ENCODE results near the gene KCTD19. TPM values are rescaled to one million over a fixed set of nuclear protein-coding genes. Genes with fewer than 3 reads are reported as not detected.

KCTD19 gene
- total and polyA plus RNA-seq, 2 donors (not counting 1 experiment from before 2014, with no cell fraction given): 0.52 TPM; not detected in 1

GRCh38 chr16:67302970-67303369, 23.6 kb downstream of the KCTD19 start:
- POLR2A ChIA-PET: no interaction called here
- WGBS (ENCODE audit: insufficient coverage): 91% methylated on average over 6 of the region's 8 CpGs
- no peak overlapping the region for H3K9ac ChIP-seq (ENCODE audit: low read length)
- CTCF ChIA-PET: no interaction called here
- ATAC-seq (ENCODE audit: low read depth) (no peak), DNase-seq (no peak)
- H3K9me3 ChIP-seq (ENCODE audit: control extremely low read depth in 1 of 3, control insufficient read depth in 2 of 3, insufficient read depth in 1 of 3, low read length in 2 of 3): no peaks in the 10 kb centered on the region
- H3K4me1 ChIP-seq (ENCODE audit: control insufficient read depth in 2 of 2, insufficient read depth in 2 of 2, low read length in 2 of 2): no peaks in the 10 kb centered on the region
- no peaks in the 10 kb centered on the region for H3K27me3 ChIP-seq (replicated peaks in 1 of 4; ENCODE audit: control extremely low read depth in 1 of 4, control insufficient read depth in 3 of 4, insufficient read depth in 4 of 4, low read length in 3 of 4)
- Mint-ChIP-seq H3K4me3 (no peak overlapping the region), H3K27me3 (no peaks in the 10 kb centered on the region), H3K27ac (no peak overlapping the region), H3K9me3 (ENCODE audit: insufficient read depth) (no peaks in the 10 kb centered on the region), H3K4me1 (no peaks in the 10 kb centered on the region)
- intact Hi-C loops (cut with micrococcal nuclease): no loop called here
- H3K4me3 ChIP-seq (ENCODE audit: control extremely low read depth in 1 of 5, extremely low read depth in 1 of 5, insufficient read depth in 1 of 5, low read depth in 2 of 5, low read length in 4 of 5): no peak overlapping the region
- no peak overlapping the region for H3K27ac ChIP-seq (ENCODE audit: low read length in 2 of 2)
- TF ChIP-seq EZH2 (IDR thresholded peaks at IDR 0.05; ENCODE audit: borderline replicate concordance, insufficient read depth, low read depth, low read length, poor library complexity, severe bottlenecking): no peak
- no peak for TF ChIP-seq CTCF (IDR thresholded peaks at IDR 0.05)
- no peaks in the 10 kb centered on the region for H3K36me3 ChIP-seq (replicated peaks in 1 of 2; ENCODE audit: control extremely low read depth in 1 of 2, control insufficient read depth in 1 of 2, extremely low read depth in 1 of 2, insufficient read depth in 2 of 2, low read length in 1 of 2)
- no peaks in the 10 kb centered on the region for H3K79me2 ChIP-seq (ENCODE audit: control insufficient read depth, insufficient read depth, low read length)
- no peak overlapping the region for H3K4me2 ChIP-seq (replicated peaks; ENCODE audit: low read depth, low read length, poor library complexity, severe bottlenecking)
- no peak overlapping the region for H2AFZ ChIP-seq (ENCODE audit: insufficient read depth, low read depth, low read length, poor library complexity, severe bottlenecking)
- no peaks in the 10 kb centered on the region for H4K20me1 ChIP-seq (ENCODE audit: control insufficient read depth, insufficient read depth, low read length, poor library complexity, severe bottlenecking)

GRCh38 chr16:67302076-67302475, 24.5 kb downstream of the KCTD19 start:
- Histone ChIP-seq H3K4me3 (ENCODE audit: control extremely low read depth in 1 of 5, extremely low read depth in 1 of 5, insufficient read depth in 1 of 5, low read depth in 2 of 5, low read length in 4 of 5) (no peak overlapping the region), H3K9me3 (ENCODE audit: control extremely low read depth in 1 of 3, control insufficient read depth in 2 of 3, insufficient read depth in 1 of 3, low read length in 2 of 3) (no peaks in the 10 kb centered on the region), H3K4me1 (ENCODE audit: control insufficient read depth in 2 of 2, insufficient read depth in 2 of 2, low read length in 2 of 2) (no peaks in the 10 kb centered on the region), H3K27me3 (replicated peaks in 1 of 4; ENCODE audit: control extremely low read depth in 1 of 4, control insufficient read depth in 3 of 4, insufficient read depth in 4 of 4, low read length in 3 of 4) (no peaks in the 10 kb centered on the region), H3K4me2 (replicated peaks; ENCODE audit: low read depth, low read length, poor library complexity, severe bottlenecking) (no peak overlapping the region), H3K9ac (ENCODE audit: low read length) (no peak overlapping the region), H3K36me3 (replicated peaks in 1 of 2; ENCODE audit: control extremely low read depth in 1 of 2, control insufficient read depth in 1 of 2, extremely low read depth in 1 of 2, insufficient read depth in 2 of 2, low read length in 1 of 2) (no peaks in the 10 kb centered on the region), H3K79me2 (ENCODE audit: control insufficient read depth, insufficient read depth, low read length) (no peaks in the 10 kb centered on the region), H2AFZ (ENCODE audit: insufficient read depth, low read depth, low read length, poor library complexity, severe bottlenecking) (no peak overlapping the region), H3K27ac (ENCODE audit: low read length in 2 of 2) (no peak overlapping the region), H4K20me1 (ENCODE audit: control insufficient read depth, insufficient read depth, low read length, poor library complexity, severe bottlenecking) (no peaks in the 10 kb centered on the region)
- H3K27ac Mint-ChIP-seq: no peak overlapping the region
- no peaks in the 10 kb centered on the region for H3K4me1 Mint-ChIP-seq
- H3K9me3 Mint-ChIP-seq (ENCODE audit: insufficient read depth): no peaks in the 10 kb centered on the region
- DNase-seq (no peak), ATAC-seq (ENCODE audit: low read depth) (no peak)
- ChIA-PET CTCF (no interaction called here), POLR2A (no interaction called here)
- intact Hi-C loops (cut with micrococcal nuclease): no loop called here
- 100% methylated on average over 2 of the region's 7 CpGs for WGBS (ENCODE audit: insufficient coverage)
- H3K4me3 Mint-ChIP-seq: no peak overlapping the region
- no peaks in the 10 kb centered on the region for H3K27me3 Mint-ChIP-seq
- no peak for TF ChIP-seq CTCF (IDR thresholded peaks at IDR 0.05)
- TF ChIP-seq EZH2 (IDR thresholded peaks at IDR 0.05; ENCODE audit: borderline replicate concordance, insufficient read depth, low read depth, low read length, poor library complexity, severe bottlenecking): no peak

Measured in B cell (primary cell).